Measurements from ENCODE around the gene SPATA6L. TPM values are rescaled to one million over a fixed set of nuclear protein-coding genes. Genes with fewer than 3 reads are reported as not detected.

Gene SPATA6L
- polyA plus RNA-seq, 1 of the 3 experiments (the other 2 are of a cell fraction), result 0.44 TPM

- ChIA-PET POLR2A (no interaction called here), CTCF (interaction anchor here (2.0 kb wide), 1 partner anchor 19 kb away, joined by 7 read pairs; no protein-coding TSS in a partner anchor)
- Histone ChIP-seq H3K27ac (ENCODE audit: low read depth in 2 of 2, low read length in 1 of 2) (no peak overlapping the region), H3K9me3 (no peaks in the 10 kb centered on the region), H3K9me2 (no peaks in the 10 kb centered on the region), H3K36me3 (replicated peaks in 1 of 2; ENCODE audit: control insufficient read depth in 1 of 2, insufficient read depth in 2 of 2, low read length in 1 of 2) (no peaks in the 10 kb centered on the region), H4K20me1 (ENCODE audit: insufficient read depth) (no peaks in the 10 kb centered on the region), H3K4me3 (ENCODE audit: low read depth in 2 of 2, low read length in 1 of 2) (no peak overlapping the region), H2AFZ (ENCODE audit: low read depth) (no peak overlapping the region), H3K4me1 (ENCODE audit: control insufficient read depth in 1 of 2, insufficient read depth in 2 of 2, low read depth in 1 of 2, low read length in 1 of 2) (no peaks in the 10 kb centered on the region), H3K4me2 (no peak overlapping the region), H3F3A (replicated peaks; ENCODE audit: insufficient read depth) (no peaks in the 10 kb centered on the region), H3K79me2 (ENCODE audit: insufficient read depth) (no peaks in the 10 kb centered on the region), H3K27me3 (ENCODE audit: insufficient read depth) (no peaks in the 10 kb centered on the region), H3K9ac (no peak overlapping the region)
- WGBS (ENCODE audit: low lambda C conversion rate), result 71% methylated on average over 2 of the region's 2 CpGs
- DNase-seq, result no peak
- TF ChIP-seq EP300 (IDR thresholded peaks at IDR 0.05; ENCODE audit: borderline replicate concordance in 1 of 2, low read depth in 1 of 2, low read length in 1 of 2), result no peak
Observed at GRCh38 chr9:4620881-4621555, 45.3 kb downstream of the SPATA6L start.

- Histone ChIP-seq H3K4me2 (no peak overlapping the region), H3K36me3 (replicated peaks in 1 of 2; ENCODE audit: control insufficient read depth in 1 of 2, insufficient read depth in 2 of 2, low read length in 1 of 2) (no peaks in the 10 kb centered on the region), H3K4me3 (ENCODE audit: low read depth in 2 of 2, low read length in 1 of 2) (no peak overlapping the region), H3K9me3 (no peaks in the 10 kb centered on the region), H4K20me1 (ENCODE audit: insufficient read depth) (no peaks in the 10 kb centered on the region), H3F3A (replicated peaks; ENCODE audit: insufficient read depth) (no peaks in the 10 kb centered on the region), H3K4me1 (ENCODE audit: control insufficient read depth in 1 of 2, insufficient read depth in 2 of 2, low read depth in 1 of 2, low read length in 1 of 2) (no peaks in the 10 kb centered on the region), H2AFZ (ENCODE audit: low read depth) (no peak overlapping the region), H3K27ac (ENCODE audit: low read depth in 2 of 2, low read length in 1 of 2) (no peak overlapping the region), H3K9me2 (no peaks in the 10 kb centered on the region), H3K79me2 (ENCODE audit: insufficient read depth) (no peaks in the 10 kb centered on the region), H3K27me3 (ENCODE audit: insufficient read depth) (no peaks in the 10 kb centered on the region), H3K9ac (no peak overlapping the region)
- DNase-seq, result no peak
- ChIA-PET POLR2A (no interaction called here), CTCF (interaction anchor here (1.3 to 2.0 kb wide), 2 partner anchors 20 to 26 kb away, joined by 3 to 7 read pairs; no protein-coding TSS in a partner anchor)
- TF ChIP-seq TAF1 (IDR thresholded peaks at IDR 0.05; ENCODE audit: borderline replicate concordance, low read depth, low read length) (no peak), USF1 (IDR thresholded peaks at IDR 0.05; ENCODE audit: borderline replicate concordance, low read depth) (no peak), TCF12 (IDR thresholded peaks at IDR 0.05) (no peak), IRF3 (IDR thresholded peaks at IDR 0.05; ENCODE audit: low read depth, low read length) (no peak), USF2 (IDR thresholded peaks at IDR 0.05; ENCODE audit: borderline replicate concordance, low read depth, low read length) (no peak), EZH2phosphoT487 (IDR thresholded peaks at IDR 0.05; ENCODE audit: borderline replicate concordance, low read depth) (no peak), MEF2A (IDR thresholded peaks at IDR 0.05; ENCODE audit: borderline replicate concordance, low read depth) (no peak), CHD2 (IDR thresholded peaks at IDR 0.05; ENCODE audit: low read length, partially characterized antibody) (no peak), SIN3A (IDR thresholded peaks at IDR 0.05; ENCODE audit: borderline replicate concordance, low read depth, low read length) (no peak), RXRA (IDR thresholded peaks at IDR 0.05; ENCODE audit: borderline replicate concordance, low read depth) (no peak), NFIC (IDR thresholded peaks at IDR 0.05; ENCODE audit: borderline replicate concordance) (no peak), ZBTB33 (IDR thresholded peaks at IDR 0.05; ENCODE audit: borderline replicate concordance, low read depth) (no peak), JUND (IDR thresholded peaks at IDR 0.05) (no peak), RAD21 (IDR thresholded peaks at IDR 0.05; ENCODE audit: low read length) (no peak), YY1 (IDR thresholded peaks at IDR 0.05; ENCODE audit: low read depth) (no peak), NRF1 (IDR thresholded peaks at IDR 0.05; ENCODE audit: low read depth, low read length) (no peak), CTCF (IDR thresholded peaks at IDR 0.05) (no peak), MXI1 (IDR thresholded peaks at IDR 0.05; ENCODE audit: low read depth, low read length) (no peak), ELF1 (IDR thresholded peaks at IDR 0.05) (no peak)
- 77% methylated on average over 3 of the region's 3 CpGs for WGBS (ENCODE audit: low lambda C conversion rate)
Observed at GRCh38 chr9:4620057-4620765, 46.1 kb downstream of the SPATA6L start.

All from SK-N-SH (cell line).